B cell (primary cell): ENCODE data around the gene SCGB1D1. TPM values are rescaled to one million over a fixed set of nuclear protein-coding genes. Genes with fewer than 3 reads are reported as not detected.

Source experiments
- ATAC-seq: fragments of 200-7000 bp; cut with Tn5 transposase; one replicate; pipeline ENCODE4 v1.10.0; 2021; ENCODE audit warnings: low read depth, mild to moderate bottlenecking, moderate number of reproducible peaks, moderate library complexity
- CTCF ChIA-PET: fragments of 350-600 bp; sonication (Branson Sonifier 250); formaldehyde crosslinking; loops from one replicate; lab custom pipeline; 2021; ENCODE audit warnings: antibody characterized with exemption, inconsistent platforms; lab: Charles Lee
- POLR2A ChIA-PET: fragments of 350-600 bp; sonication (Branson Sonifier 250); formaldehyde crosslinking; loops from one replicate; lab custom pipeline; 2021; ENCODE audit warnings: antibody characterized with exemption; lab: Charles Lee
- DNase-seq: peaks from one replicate; pipeline ENCODE4 v3.0.0; 2013
- H2AFZ ChIP-seq: 2 replicates; pipeline ENCODE4 v1.6.1; 2012; ENCODE audit warnings: mild to moderate bottlenecking, low read depth, low read length; ENCODE audit not compliant: insufficient read depth, poor library complexity, severe bottlenecking
- H3K27ac ChIP-seq, 2 donors: 1 replicate in 1 of 2; 2 replicates in 1 of 2; pipeline ENCODE4 v1.5.1; 2012 to 2013; ENCODE audit warnings: low read length in 2 of 2, mild to moderate bottlenecking in 2 of 2, moderate library complexity in 1 of 2
- H3K27me3 ChIP-seq, 4 experiments: fragments of 200-600 bp in 1 of 4; sonication (generic) in 1 of 4; replicated peaks in 1 of 4; 1 replicate in 2 of 4; 2 replicates in 2 of 4; pipeline versions ENCODE4 v1.6.1 to v1.7.0; 2013 to 2016; ENCODE audit warnings: low read length in 3 of 4, mild to moderate bottlenecking in 2 of 4, mixed read lengths in 1 of 4, moderate library complexity in 1 of 4; ENCODE audit not compliant: insufficient read depth in 4 of 4, control insufficient read depth in 3 of 4; ENCODE audit errors: control extremely low read depth in 1 of 4
- H3K36me3 ChIP-seq, 2 experiments: replicated peaks in 1 of 2; 1 replicate in 1 of 2; 2 replicates in 1 of 2; pipeline versions ENCODE4 v1.6.1 to v1.7.1; 2013; ENCODE audit warnings: low read length in 1 of 2; ENCODE audit not compliant: insufficient read depth in 2 of 2, control insufficient read depth in 1 of 2; ENCODE audit errors: control extremely low read depth in 1 of 2, extremely low read depth in 1 of 2
- H3K4me1 ChIP-seq, 2 donors: fragments of 200-600 bp in 1 of 2; sonication (generic) in 1 of 2; 1 replicate in 1 of 2; 2 replicates in 1 of 2; pipeline versions ENCODE4 v1.5.1 to v1.6.1; 2013 to 2017; ENCODE audit warnings: low read length in 2 of 2; ENCODE audit not compliant: control insufficient read depth in 2 of 2, insufficient read depth in 2 of 2
- H3K4me2 ChIP-seq: replicated peaks from 2 replicates; pipeline ENCODE3; 2012; ENCODE audit warnings: mild to moderate bottlenecking, low read depth, low read length; ENCODE audit not compliant: poor library complexity, severe bottlenecking
- H3K4me3 ChIP-seq, 5 experiments: fragments of 200-600 bp in 1 of 5; sonication (generic) in 1 of 5; 1 replicate in 3 of 5; 2 replicates in 2 of 5; pipeline versions ENCODE4 v1.5.1 to v1.7.0; 2011 to 2016; ENCODE audit warnings: low read length in 4 of 5, mild to moderate bottlenecking in 4 of 5, low read depth in 2 of 5, control low read depth in 1 of 5, moderate library complexity in 1 of 5; ENCODE audit not compliant: insufficient read depth in 1 of 5; ENCODE audit errors: control extremely low read depth in 1 of 5, extremely low read depth in 1 of 5
- H3K79me2 ChIP-seq: fragments of 200-600 bp; sonication (generic); one replicate; pipeline ENCODE4 v1.6.0; 2016; ENCODE audit warnings: low read length; ENCODE audit not compliant: control insufficient read depth, insufficient read depth
- H3K9ac ChIP-seq: fragments of 200-600 bp; sonication (generic); 2 replicates; pipeline ENCODE4 v1.6.1; 2017; ENCODE audit warnings: mild to moderate bottlenecking, low read length, moderate library complexity
- H3K9me3 ChIP-seq, 3 donors: one replicate each; pipeline versions ENCODE4 v1.6.1 to v1.7.1; 2013; ENCODE audit warnings: low read length in 2 of 3; ENCODE audit not compliant: control insufficient read depth in 2 of 3, insufficient read depth in 1 of 3; ENCODE audit errors: control extremely low read depth in 1 of 3
- H4K20me1 ChIP-seq: 2 replicates; pipeline ENCODE4 v1.6.0; 2012; ENCODE audit warnings: mild to moderate bottlenecking, low read length; ENCODE audit not compliant: insufficient read depth, control insufficient read depth, poor library complexity, severe bottlenecking
- H3K27ac Mint-ChIP-seq: one replicate; pipeline ENCODE4 v1.8.0; 2021; ENCODE audit warnings: mixed read lengths
- H3K27me3 Mint-ChIP-seq: one replicate; pipeline ENCODE4 v1.8.0; 2021; ENCODE audit warnings: mixed read lengths
- H3K4me1 Mint-ChIP-seq: one replicate; pipeline ENCODE4 v1.8.0; 2021; ENCODE audit warnings: mixed read lengths
- H3K4me3 Mint-ChIP-seq: one replicate; pipeline ENCODE4 v1.8.0; 2021; ENCODE audit warnings: mixed read lengths
- H3K9me3 Mint-ChIP-seq: one replicate; pipeline ENCODE4 v1.8.0; 2022; ENCODE audit warnings: mixed read lengths; ENCODE audit not compliant: insufficient read depth
- EZH2 ChIP-seq: IDR thresholded peaks from 2 replicates; pipeline ENCODE4 v1.6.1; 2012; ENCODE audit warnings: borderline replicate concordance, low read depth, mild to moderate bottlenecking, moderate library complexity, low read length; ENCODE audit not compliant: insufficient read depth, poor library complexity, severe bottlenecking
- WGBS: methylation state at CpG from one replicate; pipeline ENCODE4 v1.1.5; 2013; ENCODE audit warnings: missing lambda C conversion rate; ENCODE audit not compliant: insufficient coverage; 5-methylcytosine and 5-hydroxymethylcytosine counted together
- intact Hi-C: fragments of 100-400 bp; cut with micrococcal nuclease; formaldehyde crosslinking; loops from one replicate; pipeline ENCODE4 v1.10.0; 2022
- polyA minus RNA-seq: library from RNA; depleted of rRNA, polyadenylated mRNA; stranded (reverse); fragments of >200 nt; gene quantifications from 2 replicates; pipeline ENCODE4 v1.2.3, GENCODE V29; 2012
- polyA plus RNA-seq: library from polyadenylated mRNA; depleted of rRNA; stranded (reverse); fragments of >200 nt; gene quantifications from 2 replicates; pipeline ENCODE4 v1.2.3, GENCODE V29; 2012
- total RNA-seq, 2 donors: library from RNA; stranded (reverse); fragments of 120-200 nt in 1 of 2; gene quantifications; 1 replicate in 1 of 2; 2 replicates in 1 of 2; pipeline versions ENCODE4 v1.2.3 to v1.2.4, GENCODE V29; 2013 to 2022
- TF ChIP-seq, protein P1 (sequence below): fragments of 200-600 bp; IDR thresholded peaks from one replicate; pipeline ENCODE4 v1.8.0; 2022; ENCODE audit warnings: antibody characterized with exemption, mild to moderate bottlenecking

The SCGB1D1 gene, protein sequence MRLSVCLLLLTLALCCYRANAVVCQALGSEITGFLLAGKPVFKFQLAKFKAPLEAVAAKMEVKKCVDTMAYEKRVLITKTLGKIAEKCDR
- not detected in 2 replicates for total RNA-seq
- not detected for total RNA-seq (2013)
- not detected in 2 replicates for polyA plus RNA-seq
- not detected in 2 replicates for polyA minus RNA-seq

DNA sequence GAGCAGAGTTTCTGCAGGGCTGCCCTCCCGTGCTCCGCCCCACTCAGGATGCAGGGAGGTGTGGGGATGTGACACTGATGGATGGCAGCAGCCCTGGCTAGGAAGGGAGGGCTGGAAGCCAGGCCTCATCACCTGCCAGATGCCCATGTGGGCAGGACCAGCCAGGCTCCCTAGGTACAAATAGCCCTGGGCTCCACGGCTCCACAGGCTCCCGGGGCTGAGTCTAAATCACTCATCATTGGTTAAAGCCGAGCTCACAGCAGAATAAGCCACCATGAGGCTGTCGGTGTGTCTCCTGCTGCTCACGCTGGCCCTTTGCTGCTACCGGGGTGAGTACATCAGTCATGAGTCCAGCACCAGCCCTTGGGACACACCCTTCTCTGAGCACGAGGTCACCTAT lies at the start of gene SCGB1D1:
TSS of gene SCGB1D1 (plus strand) at position 206 of the 400 bp plus-strand sequence. CDS start at position 275, 69 bp downstream.
- H3K4me3 Mint-ChIP-seq: no peak within 1 kb of the TSS
- Histone ChIP-seq H3K27me3 (peaks cover 0 to 29% (median 2%) of the 10 kb centered on the region in 4 experiments), H3K9ac (no peak within 1 kb of the TSS), H2AFZ (no peak within 1 kb of the TSS), H3K4me1 (no peaks in the 10 kb centered on the region), H4K20me1 (no peaks in the 10 kb centered on the region), H3K27ac (no peak within 1 kb of the TSS), H3K79me2 (no peaks in the 10 kb centered on the region), H3K4me3 (no peak within 1 kb of the TSS), H3K9me3 (no peaks in the 10 kb centered on the region), H3K36me3 (no peaks in the 10 kb centered on the region), H3K4me2 (no peak within 1 kb of the TSS)
- ChIA-PET CTCF (no interaction called here), POLR2A (no interaction called here)
- ATAC-seq: no peak
- H3K4me1 Mint-ChIP-seq: no peaks in the 10 kb centered on the region
- no peaks in the 10 kb centered on the region for H3K9me3 Mint-ChIP-seq
- peaks cover 50% of the 10 kb centered on the region for H3K27me3 Mint-ChIP-seq
- intact Hi-C loops: no loop called here
- DNase-seq: no peak
- WGBS: 76% methylated on average over 7 of the region's 9 CpGs
- no peak for TF ChIP-seq EZH2
- no peak within 1 kb of the TSS for H3K27ac Mint-ChIP-seq

DNA sequence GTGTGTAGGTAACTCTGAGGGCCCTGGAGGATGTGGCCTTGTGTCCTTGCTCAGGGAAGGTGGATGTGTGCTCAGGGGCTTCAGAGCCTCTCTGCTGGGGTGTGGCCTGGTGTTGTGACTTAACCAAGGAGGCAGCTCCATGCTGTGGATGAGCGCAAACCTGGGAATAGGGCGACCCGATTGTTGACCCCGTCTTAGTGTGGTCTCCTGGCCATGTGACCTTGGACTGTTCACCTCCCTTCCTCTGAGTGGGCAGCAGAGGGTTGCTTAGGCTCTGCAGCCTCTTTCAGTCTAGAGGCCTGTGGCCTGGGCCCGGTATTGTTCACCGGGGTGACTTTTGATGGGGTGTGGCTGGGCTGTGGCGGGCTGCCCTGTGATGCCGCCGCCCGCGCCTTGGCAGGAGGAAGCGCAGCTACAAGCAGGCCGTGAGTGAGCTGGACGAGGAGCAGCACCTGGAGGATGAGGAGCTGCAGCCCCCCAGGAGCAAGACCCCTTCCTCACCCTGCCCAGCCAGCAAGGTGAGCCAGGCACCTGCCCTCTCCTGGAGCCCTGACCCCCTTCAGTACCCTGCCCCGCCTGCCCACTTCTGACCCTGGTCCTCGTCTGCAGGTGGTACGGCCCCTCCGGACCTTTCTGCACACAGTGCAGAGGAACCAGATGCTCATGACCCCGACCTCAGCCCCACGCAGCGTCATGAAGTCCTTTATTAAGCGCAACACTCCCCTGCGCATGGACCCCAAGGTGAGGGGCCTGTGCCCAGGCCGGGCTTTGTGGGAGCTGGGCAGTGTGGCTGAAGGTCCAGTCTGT lies 49.5 kb upstream of the SCGB1D1 start:
- no peaks in the 10 kb centered on the region for H3K9me3 ChIP-seq
- DNase-seq: no peak
- peaks cover 2% of the 10 kb centered on the region for H3K79me2 ChIP-seq
- POLR2A ChIA-PET: no interaction called here
- Mint-ChIP-seq H3K9me3 (no peaks in the 10 kb centered on the region), H3K27me3 (no peaks in the 10 kb centered on the region), H3K4me3 (no peak overlapping the region), H3K27ac (no peak overlapping the region), H3K4me1 (no peaks in the 10 kb centered on the region)
- no peak overlapping the region for H2AFZ ChIP-seq
- no peak overlapping the region for H3K27ac ChIP-seq
- no peaks in the 10 kb centered on the region for H3K4me1 ChIP-seq
- H3K9ac ChIP-seq: no peak overlapping the region
- H3K27me3 ChIP-seq: no peaks in the 10 kb centered on the region
- CTCF ChIA-PET: no interaction called here
- intact Hi-C loops: no loop called here
- no peak overlapping the region for H3K4me2 ChIP-seq
- H3K36me3 ChIP-seq: peaks cover 0 to 53% of the 10 kb centered on the region in 2 experiments
- no peaks in the 10 kb centered on the region for H4K20me1 ChIP-seq
- H3K4me3 ChIP-seq: no peak overlapping the region
- 98% methylated on average over 18 of the region's 24 CpGs for WGBS
- no peak for TF ChIP-seq EZH2
- TF ChIP-seq, protein P1, sequence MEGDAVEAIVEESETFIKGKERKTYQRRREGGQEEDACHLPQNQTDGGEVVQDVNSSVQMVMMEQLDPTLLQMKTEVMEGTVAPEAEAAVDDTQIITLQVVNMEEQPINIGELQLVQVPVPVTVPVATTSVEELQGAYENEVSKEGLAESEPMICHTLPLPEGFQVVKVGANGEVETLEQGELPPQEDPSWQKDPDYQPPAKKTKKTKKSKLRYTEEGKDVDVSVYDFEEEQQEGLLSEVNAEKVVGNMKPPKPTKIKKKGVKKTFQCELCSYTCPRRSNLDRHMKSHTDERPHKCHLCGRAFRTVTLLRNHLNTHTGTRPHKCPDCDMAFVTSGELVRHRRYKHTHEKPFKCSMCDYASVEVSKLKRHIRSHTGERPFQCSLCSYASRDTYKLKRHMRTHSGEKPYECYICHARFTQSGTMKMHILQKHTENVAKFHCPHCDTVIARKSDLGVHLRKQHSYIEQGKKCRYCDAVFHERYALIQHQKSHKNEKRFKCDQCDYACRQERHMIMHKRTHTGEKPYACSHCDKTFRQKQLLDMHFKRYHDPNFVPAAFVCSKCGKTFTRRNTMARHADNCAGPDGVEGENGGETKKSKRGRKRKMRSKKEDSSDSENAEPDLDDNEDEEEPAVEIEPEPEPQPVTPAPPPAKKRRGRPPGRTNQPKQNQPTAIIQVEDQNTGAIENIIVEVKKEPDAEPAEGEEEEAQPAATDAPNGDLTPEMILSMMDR: no peak
- no peak for ATAC-seq
